ENCODE measurements around the gene TMED4. TPM values are rescaled to one million over a fixed set of nuclear protein-coding genes. Genes with fewer than 3 reads are reported as not detected.
"Not testable (repeated sequence)": the region's sequence is repeated elsewhere in the genome, so short reads cannot be mapped to it uniquely, and the experiment has no call there.

Gene TMED4
- polyA plus RNA-seq, 4 donors: 134 to 149 (median 143) TPM

GRCh38 chr7:44608916-44609648 lies 27.1 kb upstream of the TMED4 start:
- DNase-seq (ENCODE audit: low read depth in 4 of 4, low spot score in 3 of 4): no peak

- DNase-seq (ENCODE audit: low read depth in 4 of 4, low spot score in 3 of 4): no peak
Measured at GRCh38 chr7:44607141-44608068, 25.4 kb upstream of the TMED4 start.

GRCh38 chr7:44606341-44607140 lies 24.5 kb upstream of the TMED4 start, which contains the start of gene OGDH:
Gene OGDH, plus strand, starts transcription at chr7:44606627. Its CDS starts 17,717 bp downstream, at chr7:44624344.
- peak; percentile 96 to 99 (median 98) for DNase-seq (ENCODE audit: low read depth in 4 of 4, low spot score in 3 of 4)

- DNase-seq (ENCODE audit: low read depth in 4 of 4, low spot score in 3 of 4): no peak
Measured at GRCh38 chr7:44604941-44605340, 22.9 kb upstream of the TMED4 start.

GRCh38 chr7:44603193-44603592 lies 21.2 kb upstream of the TMED4 start:
- no peak for DNase-seq (ENCODE audit: low read depth in 4 of 4, low spot score in 3 of 4)

- DNase-seq (ENCODE audit: low read depth in 4 of 4, low spot score in 3 of 4): no peak
Measured at GRCh38 chr7:44602576-44602910, 20.5 kb upstream of the TMED4 start.

GRCh38 chr7:44599222-44599621 lies 17.2 kb upstream of the TMED4 start:
- DNase-seq (ENCODE audit: low read depth in 4 of 4, low spot score in 3 of 4): no peak

- not testable (repeated sequence) for DNase-seq (ENCODE audit: low read depth in 4 of 4, low spot score in 3 of 4)
Measured at GRCh38 chr7:44597181-44597580, 15.2 kb upstream of the TMED4 start.

GRCh38 chr7:44595934-44596635 lies 14.1 kb upstream of the TMED4 start:
- peak in 1 of 4 donors; percentile 52 for DNase-seq (ENCODE audit: low read depth in 4 of 4, low spot score in 3 of 4)

GRCh38 chr7:44590910-44591309 lies 8.9 kb upstream of the TMED4 start:
- DNase-seq (ENCODE audit: low read depth in 4 of 4, low spot score in 3 of 4): no peak

GRCh38 chr7:44587843-44588711 lies 6.0 kb upstream of the TMED4 start:
- no peak for DNase-seq (ENCODE audit: low read depth in 4 of 4, low spot score in 3 of 4)

GRCh38 chr7:44583146-44583865 lies 1.3 kb upstream of the TMED4 start:
- no peak for DNase-seq (ENCODE audit: low read depth in 4 of 4, low spot score in 3 of 4)

GRCh38 chr7:44580945-44581878 lies 819 bp downstream of the TMED4 start:
- DNase-seq (ENCODE audit: low read depth in 4 of 4, low spot score in 3 of 4): no peak

GRCh38 chr7:44576228-44576627 lies 5.8 kb downstream of the TMED4 start:
- DNase-seq (ENCODE audit: low read depth in 4 of 4, low spot score in 3 of 4): no peak

GRCh38 chr7:44575054-44575453 lies 7.0 kb downstream of the TMED4 start:
- DNase-seq (ENCODE audit: low read depth in 4 of 4, low spot score in 3 of 4): no peak

GRCh38 chr7:44574287-44574872 lies 7.7 kb downstream of the TMED4 start:
- DNase-seq (ENCODE audit: low read depth in 4 of 4, low spot score in 3 of 4): no peak
